Measurements from ENCODE around the gene IGF2.
"Not testable (repeated sequence)": the region's sequence is repeated elsewhere in the genome, so short reads cannot be mapped to it uniquely, and the experiment has no call there.

Gene IGF2

GRCh38 chr11:2178906-2179494, 39.8 kb upstream of the IGF2 start:
- Histone ChIP-seq H3K4me1 (ENCODE audit: control insufficient read depth, insufficient read depth, low read length) (no peaks in the 10 kb centered on the region), H3K36me3 (ENCODE audit: control insufficient read depth, insufficient read depth, low read length) (no peaks in the 10 kb centered on the region), H3K27ac (ENCODE audit: low read depth, low read length) (no peak overlapping the region), H3K9ac (ENCODE audit: low read depth, low read length) (no peak overlapping the region), H3K27me3 (ENCODE audit: control insufficient read depth, insufficient read depth, low read length) (no peaks in the 10 kb centered on the region), H3K9me3 (ENCODE audit: control insufficient read depth, insufficient read depth, low read length) (no peaks in the 10 kb centered on the region), H3K4me3 (ENCODE audit: low read depth, low read length) (no peak overlapping the region)

GRCh38 chr11:2178055-2178773, 39.0 kb upstream of the IGF2 start:
- not testable (repeated sequence) for H3K27me3 ChIP-seq (ENCODE audit: control insufficient read depth, insufficient read depth, low read length); H3K9ac ChIP-seq (ENCODE audit: low read depth, low read length); H3K27ac ChIP-seq (ENCODE audit: low read depth, low read length); H3K9me3 ChIP-seq (ENCODE audit: control insufficient read depth, insufficient read depth, low read length); H3K4me1 ChIP-seq (ENCODE audit: control insufficient read depth, insufficient read depth, low read length); H3K4me3 ChIP-seq (ENCODE audit: low read depth, low read length); H3K36me3 ChIP-seq (ENCODE audit: control insufficient read depth, insufficient read depth, low read length)

GRCh38 chr11:2177076-2177475, 37.9 kb upstream of the IGF2 start:
- Histone ChIP-seq H3K4me3 (ENCODE audit: low read depth, low read length) (no peak overlapping the region), H3K27ac (ENCODE audit: low read depth, low read length) (no peak overlapping the region), H3K9ac (ENCODE audit: low read depth, low read length) (no peak overlapping the region), H3K9me3 (ENCODE audit: control insufficient read depth, insufficient read depth, low read length) (no peaks in the 10 kb centered on the region), H3K27me3 (ENCODE audit: control insufficient read depth, insufficient read depth, low read length) (no peaks in the 10 kb centered on the region), H3K36me3 (ENCODE audit: control insufficient read depth, insufficient read depth, low read length) (no peaks in the 10 kb centered on the region), H3K4me1 (ENCODE audit: control insufficient read depth, insufficient read depth, low read length) (no peaks in the 10 kb centered on the region)

- Histone ChIP-seq H3K27me3 (ENCODE audit: control insufficient read depth, insufficient read depth, low read length) (no peaks in the 10 kb centered on the region), H3K36me3 (ENCODE audit: control insufficient read depth, insufficient read depth, low read length) (no peaks in the 10 kb centered on the region), H3K4me3 (ENCODE audit: low read depth, low read length) (no peak overlapping the region), H3K27ac (ENCODE audit: low read depth, low read length) (no peak overlapping the region), H3K9ac (ENCODE audit: low read depth, low read length) (no peak overlapping the region), H3K4me1 (ENCODE audit: control insufficient read depth, insufficient read depth, low read length) (no peaks in the 10 kb centered on the region), H3K9me3 (ENCODE audit: control insufficient read depth, insufficient read depth, low read length) (no peaks in the 10 kb centered on the region)
Observed at GRCh38 chr11:2176389-2176900, 37.3 kb upstream of the IGF2 start.

- H3K36me3 ChIP-seq (ENCODE audit: control insufficient read depth, insufficient read depth, low read length): no peaks in the 10 kb centered on the region
- no peaks in the 10 kb centered on the region for H3K27me3 ChIP-seq (ENCODE audit: control insufficient read depth, insufficient read depth, low read length)
- H3K27ac ChIP-seq (ENCODE audit: low read depth, low read length): no peak overlapping the region
- H3K9me3 ChIP-seq (ENCODE audit: control insufficient read depth, insufficient read depth, low read length): no peaks in the 10 kb centered on the region
- no peak overlapping the region for H3K4me3 ChIP-seq (ENCODE audit: low read depth, low read length)
- H3K4me1 ChIP-seq (ENCODE audit: control insufficient read depth, insufficient read depth, low read length): no peaks in the 10 kb centered on the region
- no peak overlapping the region for H3K9ac ChIP-seq (ENCODE audit: low read depth, low read length)
Observed at GRCh38 chr11:2175659-2176058, 36.5 kb upstream of the IGF2 start.

GRCh38 chr11:2174361-2174760, 35.2 kb upstream of the IGF2 start:
- Histone ChIP-seq H3K27me3 (ENCODE audit: control insufficient read depth, insufficient read depth, low read length) (no peaks in the 10 kb centered on the region), H3K4me1 (ENCODE audit: control insufficient read depth, insufficient read depth, low read length) (no peaks in the 10 kb centered on the region), H3K4me3 (ENCODE audit: low read depth, low read length) (no peak overlapping the region), H3K9me3 (ENCODE audit: control insufficient read depth, insufficient read depth, low read length) (no peaks in the 10 kb centered on the region), H3K36me3 (ENCODE audit: control insufficient read depth, insufficient read depth, low read length) (no peaks in the 10 kb centered on the region), H3K27ac (ENCODE audit: low read depth, low read length) (no peak overlapping the region), H3K9ac (ENCODE audit: low read depth, low read length) (no peak overlapping the region)

- H3K9me3 ChIP-seq (ENCODE audit: control insufficient read depth, insufficient read depth, low read length): no peaks in the 10 kb centered on the region
- H3K27ac ChIP-seq (ENCODE audit: low read depth, low read length): no peak overlapping the region
- H3K27me3 ChIP-seq (ENCODE audit: control insufficient read depth, insufficient read depth, low read length): no peaks in the 10 kb centered on the region
- no peak overlapping the region for H3K9ac ChIP-seq (ENCODE audit: low read depth, low read length)
- no peaks in the 10 kb centered on the region for H3K4me1 ChIP-seq (ENCODE audit: control insufficient read depth, insufficient read depth, low read length)
- no peaks in the 10 kb centered on the region for H3K36me3 ChIP-seq (ENCODE audit: control insufficient read depth, insufficient read depth, low read length)
- no peak overlapping the region for H3K4me3 ChIP-seq (ENCODE audit: low read depth, low read length)
Observed at GRCh38 chr11:2173761-2174160, 34.6 kb upstream of the IGF2 start.

GRCh38 chr11:2173150-2173693, 34.0 kb upstream of the IGF2 start:
- no peaks in the 10 kb centered on the region for H3K36me3 ChIP-seq (ENCODE audit: control insufficient read depth, insufficient read depth, low read length)
- no peak overlapping the region for H3K27ac ChIP-seq (ENCODE audit: low read depth, low read length)
- no peak overlapping the region for H3K4me3 ChIP-seq (ENCODE audit: low read depth, low read length)
- no peak overlapping the region for H3K9ac ChIP-seq (ENCODE audit: low read depth, low read length)
- H3K9me3 ChIP-seq (ENCODE audit: control insufficient read depth, insufficient read depth, low read length): no peaks in the 10 kb centered on the region
- no peaks in the 10 kb centered on the region for H3K27me3 ChIP-seq (ENCODE audit: control insufficient read depth, insufficient read depth, low read length)
- no peaks in the 10 kb centered on the region for H3K4me1 ChIP-seq (ENCODE audit: control insufficient read depth, insufficient read depth, low read length)

- Histone ChIP-seq H3K4me1 (ENCODE audit: control insufficient read depth, insufficient read depth, low read length) (no peaks in the 10 kb centered on the region), H3K4me3 (ENCODE audit: low read depth, low read length) (no peak overlapping the region), H3K9me3 (ENCODE audit: control insufficient read depth, insufficient read depth, low read length) (no peaks in the 10 kb centered on the region), H3K36me3 (ENCODE audit: control insufficient read depth, insufficient read depth, low read length) (no peaks in the 10 kb centered on the region), H3K9ac (ENCODE audit: low read depth, low read length) (no peak overlapping the region), H3K27ac (ENCODE audit: low read depth, low read length) (no peak overlapping the region), H3K27me3 (ENCODE audit: control insufficient read depth, insufficient read depth, low read length) (no peaks in the 10 kb centered on the region)
Observed at GRCh38 chr11:2172676-2173075, 33.5 kb upstream of the IGF2 start.

- no peaks in the 10 kb centered on the region for H3K27me3 ChIP-seq (ENCODE audit: control insufficient read depth, insufficient read depth, low read length)
- no peak within 1 kb of the TSS for H3K9ac ChIP-seq (ENCODE audit: low read depth, low read length)
- H3K9me3 ChIP-seq (ENCODE audit: control insufficient read depth, insufficient read depth, low read length): no peaks in the 10 kb centered on the region
- no peaks in the 10 kb centered on the region for H3K36me3 ChIP-seq (ENCODE audit: control insufficient read depth, insufficient read depth, low read length)
- H3K4me3 ChIP-seq (ENCODE audit: low read depth, low read length): no peak within 1 kb of the TSS
- no peak within 1 kb of the TSS for H3K27ac ChIP-seq (ENCODE audit: low read depth, low read length)
- H3K4me1 ChIP-seq (ENCODE audit: control insufficient read depth, insufficient read depth, low read length): no peaks in the 10 kb centered on the region
Observed at GRCh38 chr11:2171591-2172003, 32.4 kb upstream of the IGF2 start, which contains the start of gene TH. TSS of gene TH (minus strand) at chr11:2171815. CDS start at chr11:2171786, 29 bp downstream.
